Adipose tissue (tissue), 3 donors: ENCODE measurements around the gene OCSTAMP. TPM values are rescaled to one million over a fixed set of nuclear protein-coding genes. Genes with fewer than 3 reads are reported as not detected.

Experiments used
- H3K27ac ChIP-seq: one replicate; pipeline ENCODE4 v1.5.1; 2013; ENCODE audit warnings: low read depth, low read length
- WGBS, 3 donors: extraction: QIAGEN DNeasy Blood & Tissue Kit; methylation state at CpG; one replicate each; pipeline ENCODE4 v1.1.7; 2013; 5-methylcytosine and 5-hydroxymethylcytosine counted together
- polyA plus RNA-seq, 3 donors: library from polyadenylated mRNA; stranded (reverse); fragments of 200-250 nt; gene quantifications; one replicate each; pipeline ENCODE4 v1.2.3, GENCODE V29; 2013
- donor health status: healthy with polysubstance abuse.
- donor health status: Bipolar disorder and iron deficiency.
- donor health status: healthy.

OCSTAMP gene
- polyA plus RNA-seq, 3 donors: not detected

DNA sequence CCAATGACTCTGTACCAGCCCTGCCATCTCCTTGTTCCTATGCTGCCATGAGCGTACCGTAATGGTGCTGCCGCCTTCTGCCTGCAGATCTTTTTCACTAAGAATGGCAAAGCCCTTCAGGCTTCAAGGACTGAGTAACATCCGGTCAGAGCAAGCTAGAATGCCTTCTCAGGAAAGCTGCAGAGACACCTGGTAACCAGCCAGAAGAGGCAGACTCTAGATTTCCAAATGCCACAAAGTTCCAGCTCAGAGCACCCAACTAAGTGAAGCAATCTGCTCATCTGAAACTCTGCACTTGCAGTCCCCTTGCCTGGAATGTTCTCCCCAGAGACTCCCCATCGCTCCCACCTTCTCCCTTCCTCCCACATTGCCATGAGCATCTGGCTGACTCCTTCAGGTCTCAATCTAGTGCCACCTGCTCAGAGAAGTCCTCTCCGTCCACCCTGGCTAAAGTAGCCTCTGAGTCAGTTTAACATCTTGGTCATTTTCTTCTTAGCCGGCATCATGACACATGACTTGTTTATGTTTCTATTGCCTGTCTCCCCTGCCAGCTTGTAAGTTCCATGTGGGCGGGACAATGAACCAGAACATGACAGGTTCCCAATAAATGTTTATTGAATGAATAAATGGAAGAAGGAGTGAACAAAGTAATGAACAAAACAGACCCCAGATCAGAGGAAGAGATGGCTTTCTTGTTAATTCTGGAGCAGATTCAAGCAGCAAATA lies 6.9 kb upstream of the OCSTAMP start:
- 66 to 71% (median 69%) methylated on average over 8 of the region's 8 CpGs for WGBS, 3 donors

DNA sequence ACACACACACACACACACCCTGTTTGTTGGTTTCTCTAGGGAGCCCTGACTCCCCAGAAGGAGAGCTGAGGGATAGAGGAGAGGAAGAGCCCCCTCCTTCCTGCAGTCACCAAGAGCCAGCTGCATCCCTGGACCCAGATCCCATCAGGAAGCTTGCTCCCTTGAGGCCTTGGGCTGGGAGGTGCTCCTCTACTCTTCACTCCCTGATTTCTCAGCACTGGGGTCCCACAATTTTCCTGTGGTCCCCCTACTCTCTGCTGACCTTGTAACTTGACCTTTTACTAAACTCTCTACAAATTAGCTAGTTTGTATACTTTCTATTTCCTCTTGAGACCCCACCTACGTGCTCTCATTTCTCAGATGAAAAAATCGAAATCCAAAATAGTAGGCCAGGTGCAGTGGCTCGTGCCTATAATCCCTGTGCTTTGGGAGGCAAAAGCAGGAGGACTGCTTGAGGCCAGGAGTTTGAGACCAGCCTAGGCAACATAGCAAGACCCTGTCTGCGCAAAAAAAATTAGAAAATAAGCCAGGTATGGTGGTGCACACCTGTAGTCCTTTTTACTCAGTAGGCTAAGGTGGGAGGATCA lies 5.0 kb upstream of the OCSTAMP start:
- WGBS, 3 donors: 80 to 87% (median 85%) methylated on average over 4 of the region's 4 CpGs

More for the DNA sequence above, 6.9 kb upstream of the OCSTAMP start:
- no peak overlapping the region for H3K27ac ChIP-seq

GRCh38 chr20:46554828-46555227 lies 4.4 kb upstream of the OCSTAMP start:
- WGBS, 3 donors: 65 to 75% (median 70%) methylated on average over 3 of the region's 3 CpGs
- H3K27ac ChIP-seq: no peak overlapping the region

More for the DNA sequence above, 5.0 kb upstream of the OCSTAMP start:
- H3K27ac ChIP-seq: no peak overlapping the region

- H3K27ac ChIP-seq: no peak overlapping the region
- 91 to 95% (median 95%) methylated on average over 3 of the region's 3 CpGs for WGBS, 3 donors
Measured at GRCh38 chr20:46553926-46554325, 3.5 kb upstream of the OCSTAMP start.

GRCh38 chr20:46552460-46553420 lies 2.3 kb upstream of the OCSTAMP start:
- 51 to 74% (median 53%) methylated on average over 4 of the region's 4 CpGs for WGBS, 3 donors
- no peak overlapping the region for H3K27ac ChIP-seq

DNA sequence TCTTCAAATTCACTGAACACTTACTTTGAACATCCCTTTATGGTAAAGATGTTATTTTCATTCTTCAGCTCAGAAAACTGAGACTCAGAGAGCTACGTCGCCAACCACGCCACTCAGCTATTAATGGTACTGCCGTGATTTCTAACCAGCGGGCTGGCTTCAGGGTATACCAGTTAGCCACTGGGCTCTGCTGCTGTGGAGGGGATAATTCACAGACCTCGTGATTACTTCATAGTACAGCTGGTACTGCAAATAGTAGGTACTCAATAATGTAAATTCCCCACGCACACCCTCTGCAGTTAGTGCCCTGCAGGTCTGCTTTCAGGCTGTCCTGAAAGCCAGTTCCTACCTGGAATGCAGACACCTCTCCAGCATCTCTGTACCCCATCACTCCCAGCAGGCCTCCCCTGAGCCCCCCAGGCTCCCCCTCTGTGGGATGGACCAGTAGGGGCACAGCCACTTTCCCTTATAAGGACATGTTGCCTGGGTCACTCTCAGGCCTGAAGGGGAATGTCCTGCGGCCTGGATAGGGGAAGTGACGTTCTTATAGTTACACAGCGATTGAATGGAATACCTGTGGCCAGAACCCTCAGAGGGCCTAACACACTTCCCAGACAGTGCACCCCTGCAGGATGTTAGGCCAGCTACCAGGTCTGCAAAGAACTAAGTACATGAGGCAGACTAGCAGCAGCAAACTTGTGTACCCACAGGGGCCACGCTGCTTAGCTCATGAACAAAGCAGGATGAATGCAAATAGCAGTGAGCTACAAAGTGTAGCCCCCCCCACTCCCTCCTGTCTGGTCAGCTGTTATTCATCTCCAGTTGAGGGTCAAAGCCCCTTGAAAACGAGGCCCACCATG lies 1.3 kb upstream of the OCSTAMP start:
- WGBS, 3 donors: 72 to 80% (median 72%) methylated on average over 12 of the region's 12 CpGs
- no peak overlapping the region for H3K27ac ChIP-seq

DNA sequence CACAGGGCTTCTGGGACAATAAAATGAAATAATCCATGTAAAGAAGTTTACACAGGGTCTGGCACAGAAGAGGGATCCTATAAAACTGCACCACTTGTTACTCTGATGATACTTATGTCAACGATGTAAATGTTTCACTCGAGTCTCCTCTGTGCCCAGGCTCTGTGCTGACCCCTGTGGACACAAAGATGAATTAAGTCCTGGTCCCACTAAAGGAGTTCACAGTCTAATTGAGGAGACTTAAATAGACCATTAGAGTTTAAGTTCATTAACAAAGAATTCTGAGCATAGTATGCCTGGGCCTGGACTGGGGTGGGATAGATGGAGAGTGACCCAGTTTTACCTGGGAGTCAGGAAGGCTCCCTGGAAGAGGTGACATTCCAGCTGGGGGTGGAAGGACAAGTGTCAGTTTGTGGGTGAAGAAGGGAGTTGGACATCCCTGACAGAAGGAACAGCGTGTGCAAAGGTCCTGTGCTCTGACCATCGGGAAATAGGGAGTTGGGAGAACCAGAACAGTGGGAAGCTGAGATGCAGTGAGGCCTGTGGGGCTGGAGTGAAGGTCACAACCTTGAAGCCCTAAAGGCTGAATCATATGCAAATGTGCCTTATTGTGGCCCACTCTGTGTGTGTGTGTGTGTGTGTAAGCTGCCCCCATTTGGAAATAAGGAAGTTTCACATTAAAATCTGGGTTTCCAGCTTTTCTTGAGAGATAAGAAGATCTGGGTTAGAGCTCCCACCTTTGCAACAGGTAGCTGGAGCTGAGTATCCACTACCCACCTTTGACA lies 1.1 kb downstream of the OCSTAMP start:
- 84 to 91% (median 89%) methylated on average over 4 of the region's 4 CpGs for WGBS, 3 donors
- H3K27ac ChIP-seq: no peak overlapping the region

- H3K27ac ChIP-seq: no peak overlapping the region
- WGBS, 3 donors: 82 to 87% (median 84%) methylated on average over 5 of the region's 5 CpGs
Measured at GRCh38 chr20:46548688-46549087, 1.8 kb downstream of the OCSTAMP start.

GRCh38 chr20:46547995-46548394 lies 2.5 kb downstream of the OCSTAMP start:
- H3K27ac ChIP-seq: no peak overlapping the region
- WGBS, 3 donors: 76 to 85% (median 79%) methylated on average over 6 of the region's 6 CpGs

GRCh38 chr20:46546936-46547335 lies 3.5 kb downstream of the OCSTAMP start:
- H3K27ac ChIP-seq: no peak overlapping the region
- WGBS, 3 donors: 61 to 67% (median 63%) methylated on average over 6 of the region's 6 CpGs

- H3K27ac ChIP-seq: no peak overlapping the region
- 74 to 91% (median 89%) methylated on average over 3 of the region's 3 CpGs for WGBS, 3 donors
Measured at GRCh38 chr20:46546298-46546697, 4.2 kb downstream of the OCSTAMP start.

GRCh38 chr20:46545827-46546138 lies 4.7 kb downstream of the OCSTAMP start:
- 87 to 93% (median 91%) methylated on average over 9 of the region's 9 CpGs for WGBS, 3 donors
- no peak overlapping the region for H3K27ac ChIP-seq

- WGBS, 3 donors: 66 to 87% (median 71%) methylated on average over 14 of the region's 14 CpGs
- H3K27ac ChIP-seq: no peak overlapping the region
Measured at GRCh38 chr20:46545077-46545826, 5.2 kb downstream of the OCSTAMP start.

DNA sequence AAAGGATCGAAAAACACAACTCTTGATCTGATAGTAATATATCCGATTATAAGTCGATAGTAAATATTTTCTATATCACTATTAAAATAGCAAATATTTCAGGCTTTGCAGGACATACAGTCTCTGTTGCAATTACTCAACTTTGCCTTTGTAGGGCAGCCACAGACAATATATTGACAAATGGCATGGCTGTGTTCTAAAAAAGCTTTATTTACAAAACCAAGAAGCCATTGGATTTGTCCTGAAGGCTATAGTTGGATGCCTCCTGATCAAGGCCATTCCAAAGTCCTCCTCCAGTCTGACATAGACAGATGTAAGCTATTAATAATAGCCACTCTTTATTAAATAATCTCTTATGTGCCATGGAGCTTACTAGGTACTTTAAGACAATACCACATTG lies 5.9 kb downstream of the OCSTAMP start:
- 76 to 89% (median 86%) methylated on average over 3 of the region's 3 CpGs for WGBS, 3 donors

DNA sequence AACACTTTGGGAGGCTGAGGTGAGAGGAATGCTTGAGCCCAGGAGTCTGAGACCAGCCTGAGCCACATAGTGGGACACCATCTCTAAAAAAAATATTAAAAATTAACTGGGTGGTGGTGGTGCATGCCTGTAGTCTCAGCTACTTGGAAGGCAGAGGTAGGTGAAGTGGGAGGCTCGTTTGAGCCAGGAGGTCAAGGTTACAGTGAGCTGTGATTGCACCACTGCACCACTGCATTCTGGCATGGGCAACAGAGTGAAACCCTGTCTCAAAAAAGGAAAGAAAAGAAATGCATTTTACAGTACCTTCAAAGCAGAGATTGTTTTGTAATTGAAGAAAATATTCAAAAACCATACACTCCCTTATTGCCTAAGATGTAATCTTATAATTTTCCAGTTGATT lies 6.5 kb downstream of the OCSTAMP start:
- WGBS, 3 donors: 24 to 26% (median 25%) methylated on average over 1 of the region's 1 CpG
- no peak overlapping the region for H3K27ac ChIP-seq

More for the DNA sequence above, 5.9 kb downstream of the OCSTAMP start:
- no peak overlapping the region for H3K27ac ChIP-seq

- H3K27ac ChIP-seq: no peak overlapping the region
- 58 to 76% (median 62%) methylated on average over 4 of the region's 4 CpGs for WGBS, 3 donors
Measured at GRCh38 chr20:46543033-46543432, 7.4 kb downstream of the OCSTAMP start.
